Measurements from ENCODE around the gene OAT.

DNA sequence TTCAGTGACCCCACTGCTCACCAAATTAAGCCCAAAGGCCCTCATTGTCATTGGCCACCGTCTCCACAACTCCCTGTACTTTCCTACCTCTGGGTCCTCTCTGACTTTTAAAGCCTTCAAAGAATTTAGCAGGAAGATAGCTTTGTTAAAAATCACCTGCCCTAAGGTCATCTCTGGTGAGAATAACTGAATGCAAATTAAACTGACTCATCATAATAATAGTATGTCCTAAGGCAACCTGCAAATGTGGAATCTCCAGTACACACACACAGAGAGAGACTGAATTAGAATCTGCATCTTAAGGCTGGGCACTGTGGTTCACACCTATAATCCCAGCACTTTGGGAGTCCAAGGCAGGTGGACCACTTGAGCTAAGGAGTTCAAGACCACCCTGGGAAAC is 24.1 kb downstream of the OAT start:
- TF ChIP-seq, protein P1, sequence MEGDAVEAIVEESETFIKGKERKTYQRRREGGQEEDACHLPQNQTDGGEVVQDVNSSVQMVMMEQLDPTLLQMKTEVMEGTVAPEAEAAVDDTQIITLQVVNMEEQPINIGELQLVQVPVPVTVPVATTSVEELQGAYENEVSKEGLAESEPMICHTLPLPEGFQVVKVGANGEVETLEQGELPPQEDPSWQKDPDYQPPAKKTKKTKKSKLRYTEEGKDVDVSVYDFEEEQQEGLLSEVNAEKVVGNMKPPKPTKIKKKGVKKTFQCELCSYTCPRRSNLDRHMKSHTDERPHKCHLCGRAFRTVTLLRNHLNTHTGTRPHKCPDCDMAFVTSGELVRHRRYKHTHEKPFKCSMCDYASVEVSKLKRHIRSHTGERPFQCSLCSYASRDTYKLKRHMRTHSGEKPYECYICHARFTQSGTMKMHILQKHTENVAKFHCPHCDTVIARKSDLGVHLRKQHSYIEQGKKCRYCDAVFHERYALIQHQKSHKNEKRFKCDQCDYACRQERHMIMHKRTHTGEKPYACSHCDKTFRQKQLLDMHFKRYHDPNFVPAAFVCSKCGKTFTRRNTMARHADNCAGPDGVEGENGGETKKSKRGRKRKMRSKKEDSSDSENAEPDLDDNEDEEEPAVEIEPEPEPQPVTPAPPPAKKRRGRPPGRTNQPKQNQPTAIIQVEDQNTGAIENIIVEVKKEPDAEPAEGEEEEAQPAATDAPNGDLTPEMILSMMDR (IDR thresholded peaks at IDR 0.05; ENCODE audit: insufficient read depth, low read depth, low read length), result no peak
- no peak for TF ChIP-seq EZH2 (IDR thresholded peaks at IDR 0.05; ENCODE audit: insufficient read depth, low read length)
